Activated CD8-positive, alpha-beta T cell treated with anti-CD3 and anti-CD28 coated beads, Interleukin-2, amount 10 ng/mL, durations not matched to agents 7 days and 5 days (primary cell): Measurements from ENCODE around the gene MATCAP1. TPM values are rescaled to one million over a fixed set of nuclear protein-coding genes. Genes with fewer than 3 reads are reported as not detected.
A peak's percentile ranks its signal among the peaks of the same experiment; 100 is the strongest.

Experiments
- ATAC-seq: fragments of 150-1000 bp; cut with Tn5 transposase; one replicate; pipeline ENCODE4 v1.10.0; 2021; ENCODE audit warnings: moderate library complexity
- CTCF ChIA-PET: fragments of 350-600 bp; sonication (Branson Sonifier 250); formaldehyde crosslinking; loops from one replicate; lab custom pipeline; 2021; ENCODE audit warnings: antibody characterized with exemption; lab: Charles Lee
- POLR2A ChIA-PET: fragments of 350-600 bp; sonication (Branson Sonifier 250); formaldehyde crosslinking; loops from one replicate; lab custom pipeline; 2021; ENCODE audit warnings: antibody characterized with exemption; lab: Charles Lee
- DNase-seq: peaks from one replicate; pipeline ENCODE4 v3.0.0-alpha.2; 2020
- H3K27ac Mint-ChIP-seq: one replicate; pipeline ENCODE4 v1.8.0; 2021; ENCODE audit warnings: mild to moderate bottlenecking, mixed read lengths
- H3K27me3 Mint-ChIP-seq: one replicate; pipeline ENCODE4 v1.8.0; 2021; ENCODE audit warnings: low read depth, mixed read lengths
- H3K36me3 Mint-ChIP-seq: one replicate; pipeline ENCODE4 v1.8.0; 2021; ENCODE audit warnings: low read depth, mixed read lengths
- H3K4me1 Mint-ChIP-seq: one replicate; pipeline ENCODE4 v1.8.0; 2021; ENCODE audit warnings: low read depth, mixed read lengths
- H3K4me3 Mint-ChIP-seq: one replicate; pipeline ENCODE4 v1.8.0; 2021; ENCODE audit warnings: mild to moderate bottlenecking, mixed read lengths
- H3K9me3 Mint-ChIP-seq: one replicate; pipeline ENCODE4 v1.8.0; 2022; ENCODE audit warnings: mixed read lengths; ENCODE audit not compliant: insufficient read depth
- total RNA-seq, 2 experiments: library from RNA; stranded (reverse); gene quantifications; one replicate each; pipeline ENCODE4 v1.2.3, GENCODE V29; 2021

MATCAP1 gene
- 10 to 100 TPM; 43.3 to 48.2 TPM for total RNA-seq

GRCh38 chr16:67183627-67184452 lies at the start of gene MATCAP1:
TSS of gene MATCAP1 (minus strand) at chr16:67183963. CDS start at chr16:67180610, 3,353 bp downstream.
- peak; percentile 97 for DNase-seq
- no peaks in the 10 kb centered on the region for H3K9me3 Mint-ChIP-seq
- H3K4me1 Mint-ChIP-seq, result peaks cover 18% of the 10 kb centered on the region
- no peak within 1 kb of the TSS for H3K4me3 Mint-ChIP-seq
- peak; percentile 95 for ATAC-seq
- peaks cover 5% of the 10 kb centered on the region for H3K36me3 Mint-ChIP-seq
- no peak within 1 kb of the TSS for H3K27ac Mint-ChIP-seq
- peaks cover 13% of the 10 kb centered on the region for H3K27me3 Mint-ChIP-seq
- ChIA-PET POLR2A (interaction anchor here (0.6 to 1.0 kb wide), 3 partner anchors 24 to 64 kb away, joined by 3 to 4 read pairs (median 3); partner anchors contain the start of genes B3GNT9 and FHOD1), CTCF (interaction anchor here (0.7 to 5.8 kb wide), 17 partner anchors 9 to 298 kb away, joined by 3 to 42 read pairs (median 6); partner anchors contain the start of genes CES3, FBXL8, NOL3 and TRADD)

DNA sequence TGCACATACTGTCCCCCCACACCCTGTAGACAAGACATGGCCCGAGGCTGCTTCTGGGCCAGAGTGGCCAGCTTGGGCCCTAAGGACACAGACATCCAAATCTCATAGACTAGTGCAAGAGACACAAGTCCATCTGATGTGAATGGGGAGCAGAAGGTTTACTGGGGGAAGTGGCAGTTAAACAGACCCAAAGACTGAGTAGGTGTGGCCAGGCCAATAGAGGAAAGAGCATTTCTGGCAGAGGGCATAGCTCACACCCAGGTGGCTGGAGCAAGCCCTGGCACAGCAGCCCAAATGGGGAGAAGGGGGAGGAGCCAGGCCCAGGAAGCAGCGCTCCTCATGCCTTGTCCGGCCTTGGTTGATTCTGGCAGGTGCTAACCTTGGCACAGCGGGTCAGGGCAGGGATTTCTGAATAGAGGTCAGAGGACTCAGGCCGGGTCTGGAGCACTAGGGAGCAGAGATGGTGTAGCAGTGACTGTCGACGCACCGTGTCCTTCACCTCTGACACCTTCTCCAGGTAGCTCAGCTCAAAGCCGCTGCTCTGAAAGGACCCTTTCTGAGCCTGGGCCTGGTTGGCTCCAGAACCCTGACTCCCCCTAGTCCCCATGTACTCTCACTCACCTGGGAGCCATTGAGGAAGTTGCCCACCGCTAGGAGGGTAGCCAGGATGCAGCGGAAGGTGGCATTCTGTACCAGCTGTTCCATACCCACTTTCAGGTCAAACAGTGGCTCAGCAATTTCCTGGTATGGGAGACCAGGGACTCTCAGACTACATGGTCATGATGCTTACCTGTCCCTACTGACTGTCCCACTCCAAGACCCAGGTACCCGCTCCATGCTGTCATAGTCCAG lies 47.3 kb upstream of the MATCAP1 start:
- Mint-ChIP-seq H3K4me3 (no peak overlapping the region), H3K36me3 (peaks cover 53% of the 10 kb centered on the region), H3K4me1 (peaks cover 21% of the 10 kb centered on the region), H3K27me3 (no peaks in the 10 kb centered on the region), H3K27ac (no peak overlapping the region), H3K9me3 (no peaks in the 10 kb centered on the region)
- CTCF ChIA-PET, result no interaction called here
- POLR2A ChIA-PET, result interaction anchor here (0.7 to 1.3 kb wide), 3 partner anchors 9 to 427 kb away, joined by 3 to 5 read pairs (median 3); no protein-coding TSS in a partner anchor
- ATAC-seq (no peak), DNase-seq (no peak)

DNA sequence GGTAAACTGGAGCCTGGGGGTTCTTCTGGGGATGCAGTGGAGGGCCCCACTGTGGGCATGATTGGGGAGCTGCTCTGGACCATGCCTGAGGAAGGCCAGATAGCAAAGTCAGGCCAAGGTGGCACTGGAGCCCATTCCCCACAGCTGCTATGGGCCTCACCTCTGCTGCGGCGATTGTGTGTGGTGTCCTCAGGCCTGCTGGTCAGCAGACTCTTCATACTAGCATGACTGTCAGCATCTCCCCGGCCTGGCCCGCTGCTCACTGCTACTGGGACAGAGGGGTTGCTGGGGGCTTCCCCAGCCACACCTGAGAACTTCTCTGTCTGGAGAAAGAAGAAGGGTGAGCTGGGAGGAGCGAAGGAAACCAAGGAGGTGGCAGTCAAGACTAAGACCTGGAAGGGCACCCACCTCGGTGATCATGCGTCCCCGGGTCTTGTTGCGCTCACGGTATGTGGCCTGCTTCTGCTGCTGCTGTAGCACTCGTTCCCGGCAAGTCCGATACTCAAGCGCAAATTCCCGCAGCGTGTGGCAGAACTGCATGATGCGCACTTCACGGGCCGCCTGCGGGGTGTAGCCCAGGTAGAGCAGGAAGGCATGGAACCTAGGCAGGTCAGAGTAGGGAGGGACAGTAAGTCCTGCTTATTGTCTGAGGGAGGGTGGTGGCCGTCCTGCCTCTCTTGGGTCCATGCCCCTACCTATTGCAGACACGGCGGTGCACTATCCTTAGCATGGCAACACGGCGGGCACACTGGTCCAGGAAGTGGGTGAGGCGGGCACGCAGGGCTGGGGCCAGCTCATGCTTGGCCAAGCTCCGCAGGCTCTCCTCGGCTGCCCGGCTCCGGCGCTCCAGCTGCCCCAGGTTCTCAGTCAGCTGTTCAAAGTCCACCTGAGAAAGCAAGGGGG lies 46.4 kb upstream of the MATCAP1 start:
- ChIA-PET CTCF (no interaction called here), POLR2A (interaction anchor here (0.7 to 1.3 kb wide), 2 partner anchors 10 to 428 kb away, joined by 3 to 5 read pairs; no protein-coding TSS in a partner anchor)
- no peak for DNase-seq
- no peak for ATAC-seq
- H3K4me3 Mint-ChIP-seq, result no peak overlapping the region
- peaks cover 29% of the 10 kb centered on the region for H3K4me1 Mint-ChIP-seq
- H3K9me3 Mint-ChIP-seq, result no peaks in the 10 kb centered on the region
- H3K36me3 Mint-ChIP-seq, result peaks cover 46% of the 10 kb centered on the region
- H3K27me3 Mint-ChIP-seq, result no peaks in the 10 kb centered on the region
- H3K27ac Mint-ChIP-seq, result no peak overlapping the region

DNA sequence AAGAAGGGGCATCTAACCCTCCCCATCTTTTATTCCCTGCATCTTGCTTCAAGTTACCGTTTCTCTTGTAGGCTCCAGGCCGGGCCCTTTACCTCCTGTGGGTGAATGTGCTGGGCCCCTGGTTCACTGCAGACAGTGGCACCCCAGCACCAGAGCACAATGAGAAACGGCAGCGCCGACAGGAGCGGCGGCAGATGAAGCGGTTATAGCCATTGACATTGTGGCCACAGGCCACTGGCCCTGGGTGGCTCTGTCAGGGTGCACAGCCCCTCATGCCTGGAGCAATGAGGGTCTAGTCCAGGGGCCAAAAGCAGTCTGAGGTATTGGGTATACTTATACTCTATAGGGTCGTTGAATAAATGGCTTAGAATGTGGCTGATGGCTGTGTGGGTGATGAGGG lies 45.1 kb upstream of the MATCAP1 start:
- H3K27ac Mint-ChIP-seq, result no peak overlapping the region
- ChIA-PET POLR2A (no interaction called here), CTCF (interaction anchor here (5.9 kb wide), 1 partner anchor 17 kb away, joined by 64 read pairs; the partner anchor contains the start of genes FHOD1 and SLC9A5)
- peaks cover 41% of the 10 kb centered on the region for H3K4me1 Mint-ChIP-seq
- H3K4me3 Mint-ChIP-seq, result peak overlapping the region; percentile 19
- ATAC-seq (no peak), DNase-seq (no peak)
- no peaks in the 10 kb centered on the region for H3K27me3 Mint-ChIP-seq
- H3K36me3 Mint-ChIP-seq, result peaks cover 44% of the 10 kb centered on the region
- H3K9me3 Mint-ChIP-seq, result no peaks in the 10 kb centered on the region

- peaks cover 39% of the 10 kb centered on the region for H3K36me3 Mint-ChIP-seq
- CTCF ChIA-PET, result interaction anchor here (1.8 to 5.9 kb wide), 2 partner anchors 13 to 18 kb away, joined by 4 to 64 read pairs; partner anchors contain the start of genes FHOD1 and SLC9A5
- no peak for ATAC-seq
- no peaks in the 10 kb centered on the region for H3K9me3 Mint-ChIP-seq
- no peak for DNase-seq
- peaks cover 47% of the 10 kb centered on the region for H3K4me1 Mint-ChIP-seq
- POLR2A ChIA-PET, result interaction anchor here (1.4 to 5.0 kb wide), 6 partner anchors 10 to 36 kb away, joined by 5 to 70 read pairs (median 9); partner anchors contain the start of genes E2F4, FHOD1 and SLC9A5
- peak overlapping the region; percentile 93 for H3K4me3 Mint-ChIP-seq
- H3K27me3 Mint-ChIP-seq, result no peaks in the 10 kb centered on the region
- peak overlapping the region; percentile 94 for H3K27ac Mint-ChIP-seq
These were observed 44.4 kb upstream of the MATCAP1 start for GRCh38 chr16:67228034-67228785.

DNA sequence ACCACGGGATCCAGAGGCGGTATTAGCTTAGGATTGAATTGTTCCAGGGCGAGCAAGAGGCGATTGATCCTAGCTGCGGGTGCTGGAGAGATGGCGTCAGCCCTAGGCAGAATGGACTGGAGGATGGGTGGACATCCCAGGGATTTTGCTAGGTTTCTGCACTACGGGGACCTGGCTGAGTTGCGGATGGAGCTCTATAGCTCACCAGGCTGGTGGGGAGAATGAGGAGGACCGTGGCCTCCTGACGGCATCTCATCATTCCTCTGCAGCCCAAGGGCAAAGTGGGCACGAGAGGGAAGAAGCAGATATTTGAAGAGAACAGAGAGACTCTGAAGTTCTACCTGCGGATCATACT lies 43.8 kb upstream of the MATCAP1 start:
- CTCF ChIA-PET, result interaction anchor here (1.0 to 5.9 kb wide), 9 partner anchors 9 to 274 kb away, joined by 3 to 64 read pairs (median 4); partner anchors contain the start of genes ELMO3, FHOD1 and SLC9A5
- H3K4me3 Mint-ChIP-seq, result peak overlapping the region; percentile 93
- H3K36me3 Mint-ChIP-seq, result peaks cover 35% of the 10 kb centered on the region

DNA sequence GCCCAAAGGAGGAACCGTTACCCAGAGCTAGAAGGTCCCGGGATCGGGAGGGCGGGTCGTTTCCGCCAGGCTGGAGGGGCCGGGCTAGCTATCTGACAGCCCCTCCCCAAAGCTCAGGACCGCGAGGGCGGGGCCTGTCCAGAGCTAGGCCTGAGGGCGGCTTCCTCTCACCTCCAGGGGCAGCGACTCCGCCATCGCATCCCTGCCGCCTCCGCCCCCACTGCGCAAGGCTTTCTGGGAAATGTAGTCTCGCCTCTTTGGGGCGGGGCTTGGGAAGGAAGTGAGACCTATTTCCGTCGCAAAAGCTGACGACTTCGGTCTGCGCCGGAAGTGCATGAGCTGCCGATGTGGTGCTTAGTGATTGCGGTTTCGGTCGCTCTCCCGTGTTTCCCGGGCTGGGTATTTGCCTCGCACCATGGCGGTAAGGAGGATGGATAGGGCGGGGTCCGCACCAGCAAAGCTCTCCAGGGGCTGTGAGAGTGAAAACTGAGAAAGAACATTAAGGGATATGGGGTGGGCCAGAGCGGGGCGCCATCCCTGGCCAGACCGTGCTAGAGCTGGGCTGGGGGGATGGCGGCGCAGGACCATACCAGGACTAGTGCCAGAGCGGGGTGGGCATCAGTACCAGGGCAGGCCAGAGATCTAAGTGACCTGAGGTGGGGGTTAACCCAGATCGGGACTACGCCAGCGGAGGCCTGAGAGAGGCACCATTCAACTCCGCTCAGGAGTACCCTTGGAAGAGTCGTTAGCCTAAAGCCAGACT lies 43.2 kb upstream of the MATCAP1 start, which contains the start of gene TMEM208:
Gene TMEM208 (plus strand): TSS at position 327 of the 763 bp plus-strand sequence. CDS start 89 bp downstream, at position 416.
- H3K4me3 Mint-ChIP-seq, result peak within 1 kb of the TSS; percentile 93
- DNase-seq, result peak; percentile 99
- H3K36me3 Mint-ChIP-seq, result peaks cover 32% of the 10 kb centered on the region
- peak within 1 kb of the TSS; percentile 94 for H3K27ac Mint-ChIP-seq
- peaks cover 47% of the 10 kb centered on the region for H3K4me1 Mint-ChIP-seq
- CTCF ChIA-PET, result interaction anchor here (0.7 to 5.9 kb wide), 13 partner anchors 9 to 273 kb away, joined by 3 to 64 read pairs (median 3); partner anchors contain the start of genes ELMO3, FHOD1 and SLC9A5
- POLR2A ChIA-PET, result interaction anchor here (0.6 to 5.0 kb wide), 13 partner anchors 8 to 228 kb away, joined by 3 to 70 read pairs (median 5); partner anchors contain the start of genes E2F4, FHOD1 and SLC9A5
- ATAC-seq, result peak; percentile 98
- H3K9me3 Mint-ChIP-seq, result no peaks in the 10 kb centered on the region
- H3K27me3 Mint-ChIP-seq, result no peaks in the 10 kb centered on the region

More for the DNA sequence above, 43.8 kb upstream of the MATCAP1 start:
- ATAC-seq (no peak), DNase-seq (no peak)
- Mint-ChIP-seq H3K27me3 (no peaks in the 10 kb centered on the region), H3K4me1 (peaks cover 47% of the 10 kb centered on the region), H3K9me3 (no peaks in the 10 kb centered on the region), H3K27ac (peak overlapping the region; percentile 94)
- POLR2A ChIA-PET, result interaction anchor here (0.6 to 5.0 kb wide), 12 partner anchors 8 to 228 kb away, joined by 3 to 70 read pairs (median 5); partner anchors contain the start of genes E2F4, FHOD1 and SLC9A5

DNA sequence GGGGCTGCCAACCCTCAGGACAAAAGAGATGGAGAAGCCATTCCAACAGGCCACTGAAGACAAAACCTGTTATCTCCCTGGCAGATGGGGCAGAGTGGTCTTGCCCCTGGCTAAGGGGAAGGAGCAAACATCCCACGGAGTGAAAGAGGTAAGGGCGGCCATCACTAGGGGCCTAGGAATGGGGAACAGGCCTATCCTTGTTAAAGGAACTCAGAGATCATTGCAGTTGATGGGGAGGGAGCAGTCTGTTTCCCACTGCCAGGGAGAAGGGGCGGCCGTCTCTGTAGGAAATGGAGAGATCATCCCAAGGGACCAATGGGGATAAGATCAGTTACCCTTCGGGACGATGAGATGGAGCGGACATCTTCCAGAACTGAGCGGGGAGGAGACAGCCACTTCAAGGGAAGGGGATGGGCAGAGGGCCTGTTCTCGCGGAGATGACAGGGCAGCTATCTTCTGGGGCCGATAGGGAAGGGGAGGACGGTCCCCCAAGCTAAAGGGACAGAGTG lies 42.6 kb upstream of the MATCAP1 start:
- no peak for ATAC-seq
- peaks cover 30% of the 10 kb centered on the region for H3K36me3 Mint-ChIP-seq
- H3K4me1 Mint-ChIP-seq, result peaks cover 47% of the 10 kb centered on the region
- CTCF ChIA-PET, result interaction anchor here (0.7 to 5.9 kb wide), 13 partner anchors 10 to 272 kb away, joined by 3 to 64 read pairs (median 3); partner anchors contain the start of genes ELMO3, FHOD1 and SLC9A5
- no peaks in the 10 kb centered on the region for H3K9me3 Mint-ChIP-seq
- H3K27me3 Mint-ChIP-seq, result no peaks in the 10 kb centered on the region
- POLR2A ChIA-PET, result interaction anchor here (1.0 to 5.0 kb wide), 10 partner anchors 9 to 213 kb away, joined by 3 to 70 read pairs (median 6); partner anchors contain the start of genes E2F4, FHOD1 and SLC9A5
- H3K4me3 Mint-ChIP-seq, result peak overlapping the region; percentile 93
- DNase-seq, result no peak
- H3K27ac Mint-ChIP-seq, result peak overlapping the region; percentile 79

- Mint-ChIP-seq H3K27ac (peak overlapping the region; percentile 13), H3K27me3 (no peaks in the 10 kb centered on the region), H3K4me3 (no peak overlapping the region), H3K4me1 (peaks cover 47% of the 10 kb centered on the region), H3K9me3 (no peaks in the 10 kb centered on the region), H3K36me3 (peaks cover 9% of the 10 kb centered on the region)
- POLR2A ChIA-PET, result interaction anchor here (1.2 to 5.0 kb wide), 2 partner anchors 11 to 22 kb away, joined by 3 to 70 read pairs; partner anchors contain the start of genes FHOD1 and SLC9A5
- ATAC-seq (no peak), DNase-seq (no peak)
- CTCF ChIA-PET, result interaction anchor here (1.5 to 5.9 kb wide), 2 partner anchors 22 to 39 kb away, joined by 6 to 64 read pairs; partner anchors contain the start of genes FHOD1 and SLC9A5
These were observed 40.2 kb upstream of the MATCAP1 start for GRCh38 chr16:67223992-67224391.
